AG04449 (cell line): ENCODE measurements around the gene RANBP10.

Experiments used
- CTCF ChIA-PET: fragments of 350-600 bp; formaldehyde crosslinking; extraction: SDS; loops from one replicate; lab custom pipeline; 2021; ENCODE audit warnings: antibody characterized with exemption; lab: Yijun Ruan, JAX
- POLR2A ChIA-PET: fragments of 400-600, 350-600 bp; formaldehyde crosslinking; extraction: SDS; loops from one replicate; lab custom pipeline; 2020; ENCODE audit warnings: antibody characterized with exemption, inconsistent platforms; lab: Yijun Ruan, JAX
- DNase-seq: peaks from one replicate; pipeline ENCODE4 v3.0.0-alpha.2; 2010; ENCODE audit warnings: low read depth, low spot score
- H3K4me3 ChIP-seq: 2 replicates; pipeline ENCODE4 v1.5.1; 2011; ENCODE audit warnings: low read depth, mild to moderate bottlenecking, control low read depth, low read length
- CTCF ChIP-seq: IDR thresholded peaks from one replicate; pipeline ENCODE4 v1.5.1; 2011; ENCODE audit warnings: mild to moderate bottlenecking, moderate library complexity, low read length, control low read depth, inconsistent platforms; ENCODE audit not compliant: insufficient read depth; ENCODE audit errors: missing control alignments

Gene RANBP10

GRCh38 chr16:67796099-67796718 is 10.2 kb downstream of the RANBP10 start:
- no peak for DNase-seq
- TF ChIP-seq CTCF: no peak
- CTCF ChIA-PET: interaction anchor here (1.0 kb wide), 1 partner anchor 20 kb away, joined by 3 read pairs; no protein-coding TSS in a partner anchor
- no peak overlapping the region for H3K4me3 ChIP-seq
- POLR2A ChIA-PET: interaction anchor here (0.5 kb wide), 1 partner anchor 154 kb away, joined by 3 read pairs; no protein-coding TSS in a partner anchor

GRCh38 chr16:67790071-67790470 is 16.3 kb downstream of the RANBP10 start:
- no peak overlapping the region for H3K4me3 ChIP-seq
- no peak for TF ChIP-seq CTCF
- no peak for DNase-seq
- ChIA-PET POLR2A (no interaction called here), CTCF (no interaction called here)

DNA sequence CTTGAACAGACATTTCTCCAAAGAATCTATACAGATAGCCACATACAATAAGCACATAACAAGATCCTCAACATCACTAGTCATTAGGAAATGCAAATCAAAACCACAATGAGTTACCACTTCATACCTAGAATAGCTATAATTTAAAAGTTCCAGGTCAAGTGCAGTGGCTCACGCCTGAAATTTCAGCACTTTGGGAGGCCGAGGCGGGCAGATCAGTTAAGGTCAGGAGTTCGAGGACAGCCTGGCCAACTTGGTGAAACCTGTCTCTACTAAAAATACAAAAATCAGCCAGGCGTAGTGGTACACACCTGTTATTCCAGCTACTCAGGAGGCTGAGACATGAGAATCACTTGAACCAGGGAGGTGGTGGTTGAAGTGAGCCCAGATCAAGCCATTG is 19.9 kb downstream of the RANBP10 start:
- H3K4me3 ChIP-seq: no peak overlapping the region
- no peak for TF ChIP-seq CTCF
- CTCF ChIA-PET: interaction anchor here (3.2 kb wide), 1 partner anchor 30 kb away, joined by 13 read pairs; no protein-coding TSS in a partner anchor
- DNase-seq: no peak
- POLR2A ChIA-PET: no interaction called here

DNA sequence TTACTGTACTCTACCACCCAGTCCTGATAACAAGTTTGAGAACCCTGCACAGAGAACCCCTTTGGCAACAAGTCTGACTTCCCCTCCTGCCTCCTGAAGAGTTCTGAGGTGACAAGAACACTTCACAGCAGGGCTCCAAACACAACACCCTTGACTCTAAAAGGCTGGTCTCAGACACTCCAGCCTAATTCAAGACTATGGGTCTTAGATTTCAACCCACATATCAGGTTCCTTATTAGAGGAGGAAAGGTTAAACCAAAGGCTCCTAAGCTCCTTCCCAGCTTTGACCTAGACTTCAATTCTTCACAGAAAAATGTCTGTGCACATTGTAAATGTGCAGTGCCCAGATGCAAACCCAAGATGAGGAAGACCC is 23.0 kb downstream of the RANBP10 start:
- DNase-seq: no peak
- no peak overlapping the region for H3K4me3 ChIP-seq
- CTCF ChIA-PET: no interaction called here
- POLR2A ChIA-PET: no interaction called here
- no peak for TF ChIP-seq CTCF

DNA sequence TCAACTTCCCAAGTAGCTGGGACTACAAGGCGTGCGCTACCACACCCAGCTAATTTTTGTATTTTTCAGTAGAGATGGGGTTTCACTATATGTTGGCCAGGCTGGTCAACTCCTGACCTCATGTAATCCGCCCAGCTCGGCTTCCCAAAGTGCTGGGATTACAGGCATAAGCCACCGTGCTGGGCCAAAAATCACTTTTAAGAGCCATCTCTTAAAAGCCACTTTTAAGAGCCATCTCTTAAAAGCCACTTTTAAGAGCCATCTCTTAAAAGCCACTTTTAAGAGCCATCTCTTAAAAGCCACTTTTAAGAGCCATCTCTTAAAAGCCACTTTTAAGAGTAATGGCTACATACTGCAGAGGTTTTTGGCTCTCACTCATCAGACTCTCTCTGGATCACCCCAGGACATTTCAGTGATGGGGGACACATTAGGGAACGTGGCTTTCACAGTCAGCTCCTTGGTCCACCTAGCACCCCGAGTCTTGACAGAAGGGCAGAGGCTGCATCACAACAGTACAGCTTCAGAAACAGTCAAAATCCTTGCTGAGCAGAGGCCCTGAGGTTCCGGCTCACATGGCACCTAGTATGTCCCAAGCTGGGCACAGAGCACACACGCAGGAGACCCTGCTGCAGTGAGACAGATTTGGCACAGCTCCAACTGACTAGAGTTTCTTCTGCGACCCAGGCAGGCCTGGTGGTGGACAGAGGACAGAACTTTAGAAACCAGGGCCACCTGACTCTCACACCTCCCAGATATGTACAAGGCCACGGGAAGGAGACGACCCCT is 23.6 kb downstream of the RANBP10 start:
- no peak overlapping the region for H3K4me3 ChIP-seq
- ChIA-PET CTCF (no interaction called here), POLR2A (no interaction called here)
- no peak for DNase-seq
- TF ChIP-seq CTCF: no peak

GRCh38 chr16:67781565-67781921 is 24.8 kb downstream of the RANBP10 start:
- H3K4me3 ChIP-seq: no peak overlapping the region
- TF ChIP-seq CTCF: no peak
- CTCF ChIA-PET: no interaction called here
- DNase-seq: no peak
- POLR2A ChIA-PET: no interaction called here
